NCI-H2227 (cell line): ENCODE measurements around the gene TULP1.

Experiments used
- DNase-seq: peaks from one replicate; lab custom pipeline; 2025; ENCODE audit not compliant: unreplicated experiment; lab: John Stamatoyannopoulos, UW

The TULP1 gene

GRCh38 chr6:35468181-35468979 lies 44.3 kb downstream of the TULP1 start, which contains the start of gene RPL10A:
Gene RPL10A, plus strand, starts transcription at chr6:35468401. Its CDS starts 34 bp downstream, at chr6:35468435.
- DNase-seq: peak; percentile 99

- no peak for DNase-seq
These were observed 47.0 kb downstream of the TULP1 start for GRCh38 chr6:35465646-35466045.

DNA sequence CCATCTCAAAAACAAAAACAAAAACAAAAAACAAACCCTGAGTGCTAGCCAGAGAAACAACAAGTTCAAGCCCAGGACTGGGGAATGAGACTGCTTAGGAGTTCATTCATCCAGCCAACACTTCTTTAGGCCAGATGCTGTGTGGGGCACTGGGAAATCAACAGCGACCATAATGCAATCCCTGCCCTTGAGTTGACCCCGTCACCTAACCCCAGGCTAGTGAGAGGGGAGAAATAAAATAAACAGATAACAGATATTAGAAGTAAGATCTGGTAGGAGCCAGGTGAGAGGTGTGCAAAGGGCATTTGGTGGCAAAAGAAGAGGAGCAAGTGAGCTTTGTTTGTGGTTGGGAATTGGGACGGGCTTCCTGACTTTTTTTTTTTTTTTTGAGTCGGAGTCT lies 49.4 kb downstream of the TULP1 start:
- no peak for DNase-seq

DNA sequence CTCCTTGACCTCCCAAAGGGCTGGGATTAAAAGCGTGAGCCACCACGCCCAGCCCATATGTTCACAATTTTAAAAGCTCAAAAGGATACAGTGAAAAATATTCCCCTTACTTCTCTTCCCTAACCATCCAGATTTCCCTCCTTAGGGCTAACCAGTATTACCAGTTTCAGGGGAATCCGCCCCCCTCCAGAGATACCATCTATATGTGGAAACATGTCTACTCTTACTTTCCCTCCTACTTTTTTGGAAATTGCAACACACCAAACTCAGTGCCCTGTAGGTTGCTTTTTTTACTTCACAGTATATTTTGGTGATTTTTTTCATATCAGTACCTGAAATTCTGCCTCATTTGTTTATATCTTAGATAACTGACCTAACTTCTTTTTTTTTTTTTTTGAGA lies 51.4 kb downstream of the TULP1 start:
- no peak for DNase-seq

- DNase-seq: no peak
These were observed 54.8 kb downstream of the TULP1 start for GRCh38 chr6:35457907-35458306.

- no peak for DNase-seq
These were observed 58.1 kb downstream of the TULP1 start for GRCh38 chr6:35454391-35455110.

DNA sequence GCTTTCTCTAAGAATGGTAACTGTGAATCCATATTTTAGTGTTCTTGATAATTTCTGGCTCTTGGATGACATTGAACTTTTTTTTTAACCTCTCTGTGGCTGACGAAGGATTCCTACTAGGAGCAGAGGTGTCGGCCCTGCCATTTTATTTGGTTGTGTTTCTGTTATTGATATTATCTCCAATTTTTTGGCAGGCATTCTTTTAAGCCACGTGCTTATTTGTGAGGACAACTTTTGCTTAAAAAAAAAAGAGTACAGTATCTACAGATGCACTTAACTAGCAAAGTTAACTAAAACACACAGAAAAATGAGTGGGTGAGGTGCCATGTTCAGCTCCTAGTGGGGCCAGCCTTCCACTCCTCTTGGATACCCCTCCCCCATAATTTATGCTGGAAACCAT lies 59.5 kb downstream of the TULP1 start:
- DNase-seq: no peak

GRCh38 chr6:35452183-35453090 lies 60.3 kb downstream of the TULP1 start, which contains the start of gene FANCE:
Gene FANCE, plus strand, starts transcription at chr6:35452338. Its CDS starts 208 bp downstream, at chr6:35452546.
- peak; percentile 96 for DNase-seq

GRCh38 chr6:35451354-35452182 lies 61.1 kb downstream of the TULP1 start:
- DNase-seq: no peak

GRCh38 chr6:35449287-35449881 lies 63.3 kb downstream of the TULP1 start:
- peak; percentile 89 for DNase-seq

DNA sequence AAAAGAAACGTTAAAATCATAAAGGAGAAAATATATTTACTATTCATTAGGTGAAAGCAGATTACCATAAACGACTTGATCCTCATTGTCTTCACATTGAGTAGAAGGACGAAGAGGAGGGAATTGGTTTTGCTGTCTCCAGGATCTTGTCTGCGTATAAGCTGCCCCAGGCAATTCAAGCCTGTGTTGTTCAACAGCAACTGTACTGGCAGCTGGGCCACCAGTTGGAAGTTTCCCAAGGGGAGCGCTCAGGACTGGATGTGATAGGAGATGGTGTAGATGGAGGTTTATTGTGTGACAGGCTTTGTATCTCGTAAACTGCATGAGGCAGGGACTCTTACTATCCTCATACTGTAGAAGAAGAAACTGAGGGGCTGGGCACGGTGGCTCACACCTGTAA lies 64.5 kb downstream of the TULP1 start:
- DNase-seq: no peak
